Measurements from ENCODE around the gene CHMP4A.
"Not testable (repeated sequence)": the region's sequence is repeated elsewhere in the genome, so short reads cannot be mapped to it uniquely, and the experiment has no call there.

CHMP4A gene

GRCh38 chr14:24219521-24219920 is 6.2 kb upstream of the CHMP4A start:
- 0 out of 22 replicates have a peak overlapping the region, but pooled peaks of 1 of the 11 experiments have one; percentile 13 for H3K9ac ChIP-seq
- no peak for TF ChIP-seq Cebpa-rat (IDR thresholded peaks at IDR 0.05)

DNA sequence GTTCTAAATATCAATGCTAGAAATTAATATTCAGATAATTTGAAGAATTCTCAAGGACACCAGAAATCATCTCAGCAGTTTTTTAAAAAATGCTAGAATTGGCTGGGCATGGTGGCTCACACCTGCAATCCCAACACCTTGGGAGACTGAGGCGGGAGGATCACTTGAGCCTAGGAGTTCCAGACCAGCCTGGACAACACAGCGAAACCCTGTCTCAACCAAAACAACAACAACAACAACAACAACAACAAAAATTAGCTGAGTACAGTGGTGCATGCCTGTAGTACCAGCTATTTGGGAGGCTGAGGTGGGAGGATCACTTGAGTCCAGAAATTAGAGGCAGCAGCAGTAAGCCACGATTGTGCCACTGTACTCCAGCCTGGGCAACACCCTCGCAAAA is 5.8 kb upstream of the CHMP4A start:
- Histone ChIP-seq H3K27me3 (no peaks in the 10 kb centered on the region), H4K20me1 (peaks cover 0 to 36% (median 10%) of the 10 kb centered on the region in 11 experiments; a peak in 11 of 22 replicates), H3K4me1 (peaks cover 18 to 25% (median 21%) of the 10 kb centered on the region in 10 experiments), H3K9ac (0 out of 22 replicates have a peak overlapping the region, but pooled peaks of 1 of the 11 experiments have one; percentile 26), H3K4me2 (no peak overlapping the region), H3K9me3 (replicated peaks in 1 of 11) (no peaks in the 10 kb centered on the region), H3K4me3 (no peak overlapping the region), H3K27ac (no peak overlapping the region), H3K36me3 (peaks cover 6 to 43% (median 19%) of the 10 kb centered on the region in 11 experiments; a peak in 20 of 22 replicates)
- TF ChIP-seq Cebpa-rat (IDR thresholded peaks at IDR 0.05) = no peak

More at GRCh38 chr14:24219521-24219920, 6.2 kb upstream of the CHMP4A start:
- no peaks in the 10 kb centered on the region for H3K27me3 ChIP-seq
- peaks cover 14 to 20% (median 16%) of the 10 kb centered on the region in 10 experiments for H3K4me1 ChIP-seq
- peaks cover 0 to 38% (median 10%) of the 10 kb centered on the region in 11 experiments; a peak in 12 of 22 replicates for H4K20me1 ChIP-seq
- H3K9me3 ChIP-seq (replicated peaks in 1 of 11) = no peaks in the 10 kb centered on the region
- no peak overlapping the region for H3K4me2 ChIP-seq
- peaks cover 7 to 41% (median 22%) of the 10 kb centered on the region in 11 experiments; a peak in 21 of 22 replicates for H3K36me3 ChIP-seq
- H3K4me3 ChIP-seq = no peak overlapping the region
- no peak overlapping the region for H3K27ac ChIP-seq

DNA sequence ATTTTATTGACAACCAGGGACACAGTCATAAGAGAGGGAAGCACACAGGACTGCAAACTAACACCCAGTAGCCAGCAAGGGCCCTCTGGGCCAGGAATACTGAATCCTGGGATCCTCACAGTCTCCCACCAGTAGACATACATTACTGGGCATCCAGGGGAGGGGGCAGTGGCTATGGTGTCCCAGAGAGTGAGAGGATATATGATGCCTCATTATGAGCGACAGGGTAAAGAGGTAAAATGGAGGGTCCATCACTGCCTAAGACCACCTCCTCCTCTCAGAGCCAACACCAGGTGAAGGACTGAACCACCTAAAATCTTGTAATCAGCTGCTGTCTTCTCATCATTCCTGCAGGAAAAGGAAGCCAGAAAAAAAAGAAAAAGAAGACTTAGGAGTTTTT is 3.6 kb upstream of the CHMP4A start:
- peaks cover 32 to 39% (median 34%) of the 10 kb centered on the region in 10 experiments for H3K4me1 ChIP-seq
- not testable (repeated sequence) for H3K9me3 ChIP-seq (replicated peaks in 1 of 11); H3K27me3 ChIP-seq; H3K4me3 ChIP-seq
- H3K9ac ChIP-seq = peak overlapping the region in 6 of 11 experiments; percentile 4 to 90 (median 85); a peak in 4 of 22 replicates
- peaks cover 0 to 22% (median 7%) of the 10 kb centered on the region in 11 experiments; a peak in 7 of 22 replicates for H4K20me1 ChIP-seq
- H3K27ac ChIP-seq = peak overlapping the region in 8 of 11 experiments; percentile 85 to 92 (median 88); a peak in 13 of 22 replicates
- H3K36me3 ChIP-seq = peaks cover 6 to 46% (median 20%) of the 10 kb centered on the region in 11 experiments; a peak in 19 of 22 replicates
- H3K4me2 ChIP-seq = peak overlapping the region in 3 of 11 experiments; percentile 82 to 96 (median 94); a peak in 2 of 22 replicates

DNA sequence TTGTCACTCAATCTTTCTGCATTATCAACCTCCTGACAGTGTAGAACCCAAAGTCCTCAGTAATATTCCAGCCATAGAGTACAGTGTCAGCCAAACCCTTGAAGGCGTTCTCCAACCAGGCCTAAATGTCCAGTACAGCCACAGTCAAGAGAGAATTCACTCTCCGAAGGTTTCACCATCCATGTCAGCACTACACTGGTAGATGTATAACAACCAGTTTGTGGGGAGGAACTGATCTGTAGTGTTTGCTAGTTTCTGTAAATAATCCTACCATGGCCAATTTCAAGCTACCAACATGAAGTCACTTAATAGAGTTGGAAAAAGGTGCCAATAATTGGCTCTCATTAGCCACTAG is 3.0 kb upstream of the CHMP4A start:
- H3K4me2 ChIP-seq = peak overlapping the region; percentile 67 to 96 (median 85); a peak in 20 of 22 replicates
- H3K36me3 ChIP-seq = peaks cover 10 to 51% (median 26%) of the 10 kb centered on the region in 11 experiments; a peak in 21 of 22 replicates
- no peak for TF ChIP-seq Cebpa-rat (IDR thresholded peaks at IDR 0.05)
- peak overlapping the region in 10 of 11 experiments; percentile 84 to 92 (median 86); a peak in 19 of 22 replicates for H3K27ac ChIP-seq
- peak overlapping the region; percentile 73 to 88 (median 79); a peak in 13 of 20 replicates for H3K4me3 ChIP-seq
- peak overlapping the region in 10 of 11 experiments; percentile 17 to 98 (median 87); a peak in 15 of 22 replicates for H3K9ac ChIP-seq
- H3K27me3 ChIP-seq = no peaks in the 10 kb centered on the region
- peaks cover 36 to 44% (median 39%) of the 10 kb centered on the region in 10 experiments for H3K4me1 ChIP-seq
- H3K9me3 ChIP-seq (replicated peaks in 1 of 11) = no peaks in the 10 kb centered on the region
- H4K20me1 ChIP-seq = peaks cover 0 to 16% (median 6%) of the 10 kb centered on the region in 11 experiments; a peak in 7 of 22 replicates

DNA sequence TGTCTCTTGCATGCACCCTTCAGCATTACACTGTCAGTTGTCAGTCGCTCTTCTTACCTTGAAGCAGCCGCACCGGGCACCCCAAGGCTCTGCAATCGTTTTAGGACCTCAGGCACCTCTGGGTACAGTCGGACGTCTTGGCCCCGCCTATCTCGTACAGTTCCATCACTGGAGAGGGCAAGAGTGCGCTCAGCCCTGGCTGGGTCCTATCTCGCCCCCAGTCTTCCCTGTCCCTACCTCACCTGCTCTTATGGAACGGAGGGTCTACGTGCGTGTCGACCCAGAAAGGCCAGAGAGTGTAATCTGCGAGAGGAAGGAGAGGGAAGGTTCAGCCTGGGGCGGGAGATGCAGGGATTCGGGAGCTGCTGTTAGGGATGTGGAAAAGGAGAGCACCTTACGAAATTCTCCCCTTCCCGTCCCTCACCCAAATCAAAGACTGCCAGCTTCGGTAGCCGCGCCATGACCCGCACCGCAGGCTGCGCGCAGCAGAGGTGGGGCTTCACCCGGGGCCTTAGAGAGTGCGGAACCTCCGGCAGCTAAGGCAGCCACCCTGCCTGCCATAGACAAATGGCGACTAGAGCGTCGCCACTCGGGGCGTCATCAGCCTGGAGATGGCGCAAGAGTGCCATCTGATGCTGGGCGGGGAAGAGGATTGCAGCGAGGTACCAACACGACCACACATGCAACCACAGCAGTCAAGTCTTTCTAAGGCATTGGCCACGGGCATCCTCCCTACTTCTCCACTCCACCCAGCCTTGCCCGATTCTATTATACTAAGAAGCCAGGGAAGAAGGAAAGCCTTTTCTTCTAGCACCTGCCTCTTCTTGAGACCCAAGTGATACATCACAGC is 2.4 kb upstream of the CHMP4A start, which contains the start of gene MDP1:
MDP1 (minus strand) TSS at position 572 of the 850 bp plus-strand sequence; CDS start at position 461, 111 bp downstream.
- no peaks in the 10 kb centered on the region for H3K9me3 ChIP-seq (replicated peaks in 1 of 11)
- H3K4me3 ChIP-seq = peak within 1 kb of the TSS; percentile 73 to 88 (median 79)
- H3K4me2 ChIP-seq = peak within 1 kb of the TSS; percentile 67 to 96 (median 85)
- H4K20me1 ChIP-seq = peaks cover 0 to 13% (median 0%) of the 10 kb centered on the region in 11 experiments; a peak in 7 of 22 replicates
- H3K27ac ChIP-seq = peak within 1 kb of the TSS; percentile 67 to 92 (median 86)
- H3K9ac ChIP-seq = peak within 1 kb of the TSS; percentile 83 to 98 (median 87)
- no peaks in the 10 kb centered on the region for H3K27me3 ChIP-seq
- peaks cover 37 to 47% (median 42%) of the 10 kb centered on the region in 10 experiments for H3K4me1 ChIP-seq
- H3K36me3 ChIP-seq = peaks cover 16 to 52% (median 32%) of the 10 kb centered on the region in 11 experiments; a peak in 21 of 22 replicates
- peak; percentile 64 to 97 (median 85); a peak in 19 of 22 replicates for TF ChIP-seq Cebpa-rat (IDR thresholded peaks at IDR 0.05)

DNA sequence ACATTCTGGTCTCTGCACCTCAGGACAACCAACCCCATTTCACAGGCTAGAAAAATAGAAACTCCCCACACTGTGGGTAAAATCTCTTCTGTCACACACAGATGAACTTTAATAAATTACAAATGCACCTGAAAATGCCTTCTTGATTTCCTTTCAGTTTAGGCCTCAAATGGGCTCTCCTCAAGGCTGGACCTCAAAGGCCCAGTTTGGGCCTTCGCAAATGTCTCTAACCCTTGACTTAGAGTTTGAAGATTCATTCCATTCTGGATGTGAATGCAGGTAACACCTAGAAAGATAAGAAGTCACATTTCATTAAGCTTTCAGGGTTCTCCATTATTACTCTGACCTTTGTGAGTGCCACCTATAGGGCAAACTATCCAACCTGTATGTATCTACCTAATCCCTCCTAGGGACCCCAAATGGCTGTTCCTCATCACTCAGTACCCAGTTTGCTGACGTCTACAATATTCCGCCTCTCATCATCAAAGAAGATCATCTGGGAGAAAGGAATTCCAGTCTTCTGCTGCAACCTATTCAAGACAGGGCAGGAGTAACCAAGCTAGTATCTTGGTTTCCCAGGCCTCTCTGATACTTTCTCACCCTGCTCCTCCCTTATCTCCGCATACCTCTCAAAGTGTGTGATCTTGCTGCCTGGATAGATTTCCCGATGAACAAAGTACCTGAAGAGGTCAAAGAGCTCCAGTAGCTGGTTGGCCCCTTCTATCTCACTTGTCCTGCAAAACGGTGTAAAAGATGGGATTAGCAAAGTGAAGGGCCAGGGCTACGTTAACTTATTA is 776 bp upstream of the CHMP4A start:
- H3K9me3 ChIP-seq (replicated peaks in 1 of 11) = no peaks in the 10 kb centered on the region
- H3K4me3 ChIP-seq = peak overlapping the region; percentile 58 to 86 (median 72)
- no peaks in the 10 kb centered on the region for H3K27me3 ChIP-seq
- peak overlapping the region; percentile 67 to 96 (median 85) for H3K4me2 ChIP-seq
- peak overlapping the region; percentile 93 to 99 (median 95); a peak in 21 of 22 replicates for H3K9ac ChIP-seq
- H3K27ac ChIP-seq = peak overlapping the region; percentile 93 to 100 (median 97); a peak in 21 of 22 replicates
- H4K20me1 ChIP-seq = peaks cover 0 to 8% (median 0%) of the 10 kb centered on the region in 11 experiments; a peak in 4 of 22 replicates
- no peak for TF ChIP-seq Cebpa-rat (IDR thresholded peaks at IDR 0.05)
- H3K4me1 ChIP-seq = peaks cover 37 to 52% (median 43%) of the 10 kb centered on the region in 10 experiments
- H3K36me3 ChIP-seq = peaks cover 33 to 56% (median 43%) of the 10 kb centered on the region in 11 experiments

DNA sequence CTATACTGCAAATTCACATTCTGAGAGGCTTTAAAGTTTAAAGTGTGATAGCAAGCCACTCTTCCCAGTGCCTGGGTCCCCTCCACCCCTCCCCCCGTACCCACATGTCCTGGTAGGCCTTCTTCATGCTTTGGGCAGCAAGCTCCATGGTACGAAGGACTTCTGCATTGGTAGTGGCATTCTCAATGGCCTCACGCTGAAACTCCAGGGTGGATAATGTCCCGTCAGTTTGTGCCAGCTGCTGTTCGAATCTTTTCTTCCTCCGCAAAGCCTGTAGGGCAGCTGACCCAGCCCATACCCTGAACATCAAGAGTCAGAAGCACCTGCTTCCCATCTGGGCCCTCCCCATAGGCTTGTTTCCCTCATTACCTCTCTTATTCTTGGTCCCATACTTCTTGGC is 2.0 kb downstream of the CHMP4A start:
- H3K27me3 ChIP-seq = no peaks in the 10 kb centered on the region
- no peak overlapping the region for H3K4me3 ChIP-seq
- H3K9ac ChIP-seq = peak overlapping the region in 1 of 11 experiments; percentile 11; a peak in 1 of 22 replicates
- H3K36me3 ChIP-seq = peaks cover 53 to 62% (median 56%) of the 10 kb centered on the region in 11 experiments
- peaks cover 0 to 3% (median 0%) of the 10 kb centered on the region in 11 experiments; a peak in 2 of 22 replicates for H4K20me1 ChIP-seq
- H3K4me1 ChIP-seq = peaks cover 39 to 50% (median 47%) of the 10 kb centered on the region in 10 experiments
- H3K27ac ChIP-seq = no peak overlapping the region
- no peak for TF ChIP-seq Cebpa-rat (IDR thresholded peaks at IDR 0.05)
- H3K9me3 ChIP-seq (replicated peaks in 1 of 11) = no peaks in the 10 kb centered on the region
- peak overlapping the region in 6 of 11 experiments; percentile 80 to 94 (median 86); a peak in 7 of 22 replicates for H3K4me2 ChIP-seq

DNA sequence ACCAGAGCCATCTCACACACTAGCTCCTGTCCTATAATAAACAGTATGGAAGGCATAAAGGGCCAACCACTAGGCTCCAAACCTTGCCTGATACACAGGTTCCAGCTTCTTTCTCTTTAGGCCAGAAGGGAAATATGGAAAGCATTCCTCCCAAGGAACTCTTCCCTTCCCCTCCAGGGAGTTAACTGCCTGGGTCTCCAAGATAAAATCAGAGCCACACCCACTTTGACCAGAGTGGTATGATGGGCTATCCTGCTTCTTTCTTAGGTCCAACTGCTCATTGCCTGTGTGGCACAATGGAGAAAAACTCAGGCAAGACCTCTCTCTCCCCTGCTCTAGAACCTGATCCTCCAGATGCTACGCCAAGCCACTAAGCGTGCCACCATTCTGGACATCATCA is 5.7 kb downstream of the CHMP4A start:
- Histone ChIP-seq H3K4me2 (peak overlapping the region in 5 of 11 experiments; percentile 10 to 34 (median 20); a peak in 4 of 22 replicates), H3K9ac (no peak overlapping the region), H3K36me3 (peaks cover 84 to 95% (median 89%) of the 10 kb centered on the region in 11 experiments), H3K4me3 (no peak overlapping the region), H3K4me1 (peaks cover 16 to 26% (median 23%) of the 10 kb centered on the region in 10 experiments), H3K27me3 (no peaks in the 10 kb centered on the region), H3K9me3 (replicated peaks in 1 of 11) (peaks cover 7 to 17% (median 11%) of the 10 kb centered on the region in 11 experiments), H3K27ac (no peak overlapping the region; a peak in 1 of 22 replicates), H4K20me1 (peaks cover 0 to 10% (median 0%) of the 10 kb centered on the region in 11 experiments; a peak in 2 of 22 replicates)
- TF ChIP-seq Cebpa-rat (IDR thresholded peaks at IDR 0.05) = no peak

All from BLaER1 treated with 17β-estradiol and CSF1 and Interleukin-3, amounts not matched to agents 10 nM and 100 nM (cell line).